ENCODE data around the gene CERT1.

- TF ChIP-seq CTCF (IDR thresholded peaks at IDR 0.05) (no peak), POLR2AphosphoS5 (IDR thresholded peaks at IDR 0.05) (no peak), POLR2A (IDR thresholded peaks at IDR 0.05) (no peak)
Observed at GRCh38 chr5:75355236-75355635, 156.2 kb downstream of the CERT1 start.

Data from prostate gland (tissue), 2 donors.